K562 (cell line): ENCODE results near the gene SYT8. TPM values are rescaled to one million over a fixed set of nuclear protein-coding genes. Genes with fewer than 3 reads are reported as not detected.

Source experiments
- L3MBTL2 ChIP-seq: fragments of 450-650 bp; IDR thresholded peaks from 2 replicates; pipeline ENCODE4 v1.6.1; 2016; ENCODE audit warnings: mild to moderate bottlenecking, moderate library complexity
- MGA ChIP-seq: fragments of 450-650 bp; IDR thresholded peaks from 2 replicates; pipeline ENCODE4 v1.6.1; 2016; ENCODE audit warnings: mild to moderate bottlenecking, moderate library complexity
- polyA plus RNA-seq, 8 experiments: library from polyadenylated mRNA; depleted of rRNA in 4 of 8; stranded (reverse) in 5 of 8; unstranded in 3 of 8; fragments of >200 nt; fragmentation: Nextera tagmentation in 2 of 8; fragmentation: Illumina TruSeq in 1 of 8; extraction: Ambion mirVana in 2 of 8; extraction: Trizol in 1 of 8; gene quantifications; 2 replicates each; pipeline versions ENCODE4 v1.2.1 to v1.2.3, GENCODE V29; 2011 to 2014; ENCODE audit warnings: inconsistent platforms in 1 of 8, missing spikeins in 1 of 8
- total RNA-seq, 7 experiments: library from RNA; depleted of rRNA in 6 of 7; stranded (reverse); fragments of >200 nt in 6 of 7; fragmentation: Illumina TruSeq in 2 of 7; extraction: Trizol in 2 of 7; gene quantifications; 2 replicates each; pipeline versions ENCODE4 v1.2.1 to v1.2.3, GENCODE V29; 2011 to 2021; ENCODE audit warnings: low replicate concordance in 1 of 7

SYT8 gene
- total and polyA plus RNA-seq, 9 of the 15 experiments (the other 6 are each of a cell fraction or from before 2014, with no cell fraction given) = not detected

- TF ChIP-seq MGA (peak; percentile 54), L3MBTL2 (peak; percentile 84)
- TF ChIP-seq, all 486 proteins: peak for 5
These were observed 38.3 kb upstream of the SYT8 start (continued) for GRCh38 chr11:1796413-1797011.
